ENCODE measurements around the gene ATP6V1D.
"Not testable (repeated sequence)": the region's sequence is repeated elsewhere in the genome, so short reads cannot be mapped to it uniquely, and the experiment has no call there.

ATP6V1D gene

GRCh38 chr14:67370830-67371229 lies 11.2 kb upstream of the ATP6V1D start:
- DNase-seq (ENCODE audit: low spot score) = no peak

- no peak for DNase-seq (ENCODE audit: low spot score)
These were observed 5.9 kb upstream of the ATP6V1D start for GRCh38 chr14:67365476-67365875.

GRCh38 chr14:67360470-67361206 lies 1.0 kb upstream of the ATP6V1D start:
- no peak for DNase-seq (ENCODE audit: low spot score)

GRCh38 chr14:67358924-67359774 lies 455 bp downstream of the ATP6V1D start:
- DNase-seq (ENCODE audit: low spot score) = peak; percentile 50

GRCh38 chr14:67357969-67358354 lies 1.6 kb downstream of the ATP6V1D start:
- peak; percentile 15 for DNase-seq (ENCODE audit: low spot score)

- no peak for DNase-seq (ENCODE audit: low spot score)
These were observed 2.2 kb downstream of the ATP6V1D start for GRCh38 chr14:67357186-67357968.

GRCh38 chr14:67352055-67352454 lies 7.5 kb downstream of the ATP6V1D start:
- DNase-seq (ENCODE audit: low spot score) = no peak

GRCh38 chr14:67345583-67345982 lies 14.0 kb downstream of the ATP6V1D start:
- no peak for DNase-seq (ENCODE audit: low spot score)

- DNase-seq (ENCODE audit: low spot score) = no peak
These were observed 15.9 kb downstream of the ATP6V1D start for GRCh38 chr14:67343601-67344230.

GRCh38 chr14:67341231-67341630 lies 18.4 kb downstream of the ATP6V1D start:
- not testable (repeated sequence) for DNase-seq (ENCODE audit: low spot score)

- DNase-seq (ENCODE audit: low spot score) = no peak
These were observed 23.8 kb downstream of the ATP6V1D start for GRCh38 chr14:67335781-67336180.

GRCh38 chr14:67332468-67332867 lies 27.1 kb downstream of the ATP6V1D start:
- no peak for DNase-seq (ENCODE audit: low spot score)

GRCh38 chr14:67331368-67332125 lies 28.1 kb downstream of the ATP6V1D start:
- DNase-seq (ENCODE audit: low spot score) = peak; percentile 14

- not testable (repeated sequence) for DNase-seq (ENCODE audit: low spot score)
These were observed 29.9 kb downstream of the ATP6V1D start for GRCh38 chr14:67329666-67330065.

- DNase-seq (ENCODE audit: low spot score) = no peak
These were observed 40.5 kb downstream of the ATP6V1D start for GRCh38 chr14:67319142-67319541.

GRCh38 chr14:67317822-67318221 lies 41.8 kb downstream of the ATP6V1D start:
- no peak for DNase-seq (ENCODE audit: low spot score)

- DNase-seq (ENCODE audit: low spot score) = no peak
These were observed 46.5 kb downstream of the ATP6V1D start for GRCh38 chr14:67313153-67313552.

GRCh38 chr14:67311868-67312267 lies 47.7 kb downstream of the ATP6V1D start:
- no peak for DNase-seq (ENCODE audit: low spot score)

Measured in AG08395 (cell line).